NCI-H2081 (cell line): ENCODE data around the gene LCN12.

Source experiments
- DNase-seq, 2 experiments: peaks; one replicate each; lab custom pipeline; 2025; lab: John Stamatoyannopoulos, UW

Gene LCN12

DNA sequence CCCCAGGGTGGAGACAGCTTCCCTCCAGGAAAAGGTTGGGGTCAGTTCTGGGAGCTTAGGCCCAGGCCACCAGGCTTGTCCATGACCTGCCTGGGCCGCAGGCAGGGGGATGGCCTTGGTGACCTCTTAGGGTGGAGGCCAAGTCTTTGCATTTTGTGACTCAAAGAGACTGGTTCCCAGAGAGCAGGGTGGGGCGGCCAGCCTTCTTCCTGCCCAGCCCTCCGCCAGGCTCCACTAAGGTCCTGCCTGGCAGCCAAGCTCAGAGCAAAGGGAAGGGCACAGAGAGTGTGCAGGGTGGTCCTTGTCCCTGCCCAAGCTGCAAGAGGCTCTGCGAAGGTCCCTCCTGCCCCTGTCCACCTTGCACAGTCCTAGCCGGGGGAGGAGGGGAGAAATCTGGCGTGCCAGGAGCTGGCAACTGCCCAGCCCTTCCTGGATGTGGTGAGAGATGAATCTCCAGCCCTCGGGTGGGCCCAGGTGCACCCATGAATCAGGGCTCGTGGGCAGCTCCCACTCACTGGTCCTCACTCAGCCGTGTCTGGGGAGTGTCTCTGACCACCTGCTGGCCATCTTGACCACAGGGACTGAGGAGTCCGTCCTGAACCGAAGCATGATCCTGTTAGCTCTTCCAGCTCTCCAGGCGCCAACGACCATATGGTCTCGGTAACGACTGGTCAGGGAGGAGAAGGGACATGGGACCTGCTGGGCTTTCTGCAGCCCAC lies 22.9 kb downstream of the LCN12 start:
- DNase-seq, result no peak

DNA sequence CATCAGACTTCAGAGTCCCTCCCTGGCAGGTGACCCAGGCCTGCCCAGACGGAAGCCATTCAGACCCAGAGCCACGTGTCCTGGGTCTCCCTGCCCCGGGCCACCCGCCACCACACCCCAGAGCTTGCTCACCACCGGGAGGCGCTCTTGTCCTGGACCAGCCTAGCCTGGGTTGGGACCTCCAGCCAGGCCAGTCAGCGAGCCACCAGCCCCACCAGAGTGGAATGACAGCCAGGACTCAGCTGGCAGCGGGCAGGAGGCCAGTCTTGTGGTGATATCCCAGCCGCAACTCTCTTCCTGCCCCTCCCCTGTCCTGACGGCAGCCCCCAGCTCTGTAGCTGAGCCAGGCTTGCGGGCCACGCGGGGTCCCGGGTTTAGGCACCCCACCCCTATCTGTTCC lies 23.6 kb downstream of the LCN12 start:
- no peak for DNase-seq

DNA sequence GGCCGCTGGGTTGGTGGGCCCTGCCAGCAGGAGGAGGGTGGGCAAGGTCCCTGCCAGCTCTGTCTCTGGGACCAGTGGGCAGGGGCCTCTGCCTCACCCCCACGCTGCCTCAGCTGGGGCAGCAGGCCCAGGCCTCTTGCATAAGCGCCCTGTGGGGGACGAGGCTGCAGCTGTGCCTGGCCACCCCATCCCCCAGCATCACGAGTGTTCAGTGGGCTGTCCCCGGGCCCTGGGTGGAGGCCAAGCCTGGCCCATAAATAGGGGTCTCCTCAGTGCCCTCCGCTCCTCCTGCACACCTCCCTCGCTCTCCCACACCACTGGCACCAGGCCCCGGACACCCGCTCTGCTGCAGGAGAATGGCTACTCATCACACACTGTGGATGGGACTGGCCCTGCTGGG lies 25.1 kb downstream of the LCN12 start, which contains the start of gene PTGDS:
PTGDS (plus strand) TSS at position 282 of the 400 bp plus-strand sequence; CDS start at position 357, 75 bp downstream.
- no peak for DNase-seq

- DNase-seq, result no peak
Observed at GRCh38 chr9:136977649-136978072, 25.6 kb downstream of the LCN12 start.

GRCh38 chr9:136978073-136978864 lies 26.2 kb downstream of the LCN12 start:
- peak; percentile 13 to 37 for DNase-seq

DNA sequence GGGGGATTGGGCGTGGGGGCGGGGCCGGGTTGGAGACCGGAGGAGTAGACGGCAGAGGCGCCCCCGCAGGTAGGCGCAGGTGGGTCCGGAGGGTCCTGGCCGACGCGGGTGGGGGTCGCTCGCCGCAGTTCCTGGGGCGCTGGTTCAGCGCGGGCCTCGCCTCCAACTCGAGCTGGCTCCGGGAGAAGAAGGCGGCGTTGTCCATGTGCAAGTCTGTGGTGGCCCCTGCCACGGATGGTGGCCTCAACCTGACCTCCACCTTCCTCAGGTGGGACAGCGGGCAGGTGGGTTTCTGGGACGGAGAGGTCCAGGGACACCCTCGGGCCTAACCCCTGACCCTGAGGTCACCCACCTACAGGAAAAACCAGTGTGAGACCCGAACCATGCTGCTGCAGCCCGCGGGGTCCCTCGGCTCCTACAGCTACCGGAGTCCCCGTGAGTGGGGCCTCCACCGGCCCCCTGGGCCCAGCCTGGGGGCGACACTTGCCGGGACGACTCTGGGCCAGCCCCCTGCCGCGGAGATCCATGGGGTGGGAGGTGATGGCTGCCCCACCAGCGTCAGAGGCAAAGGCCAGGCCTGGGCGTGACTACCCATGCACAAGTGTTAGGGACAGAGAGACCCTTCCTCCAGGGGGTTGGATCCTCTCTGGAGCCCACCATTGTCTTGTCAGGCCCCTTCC lies 26.9 kb downstream of the LCN12 start:
- DNase-seq, result no peak

DNA sequence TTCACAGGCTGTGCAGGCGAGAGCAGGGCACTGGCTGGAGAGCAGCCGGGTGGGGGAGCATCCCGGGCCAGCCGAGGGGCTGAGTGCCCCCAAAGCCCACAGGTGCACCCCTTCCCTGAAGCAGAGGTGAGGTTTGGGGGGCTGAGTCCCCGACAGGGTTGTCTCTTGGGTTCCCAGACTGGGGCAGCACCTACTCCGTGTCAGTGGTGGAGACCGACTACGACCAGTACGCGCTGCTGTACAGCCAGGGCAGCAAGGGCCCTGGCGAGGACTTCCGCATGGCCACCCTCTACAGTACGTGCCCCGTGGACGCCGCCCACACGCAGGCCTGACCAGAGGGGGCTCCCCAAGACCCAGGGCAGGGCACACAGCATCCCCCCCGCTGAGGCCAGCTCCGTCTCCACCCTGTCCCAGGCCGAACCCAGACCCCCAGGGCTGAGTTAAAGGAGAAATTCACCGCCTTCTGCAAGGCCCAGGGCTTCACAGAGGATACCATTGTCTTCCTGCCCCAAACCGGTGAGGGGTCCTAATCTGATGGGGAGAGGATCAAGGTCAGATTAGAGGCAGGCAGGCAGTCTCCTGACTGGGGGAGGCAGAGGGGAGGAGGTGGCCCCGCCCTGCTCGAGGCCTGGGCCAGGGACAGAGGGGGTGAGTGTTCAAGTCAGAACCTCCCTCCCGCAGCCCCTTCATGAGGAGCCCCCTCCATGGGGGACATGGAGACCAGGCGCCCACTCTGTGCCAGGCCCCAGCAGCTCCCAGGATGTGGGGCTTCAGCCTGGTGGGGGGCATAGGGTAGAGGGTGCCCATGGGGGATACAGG lies 27.9 kb downstream of the LCN12 start:
- DNase-seq, result no peak

DNA sequence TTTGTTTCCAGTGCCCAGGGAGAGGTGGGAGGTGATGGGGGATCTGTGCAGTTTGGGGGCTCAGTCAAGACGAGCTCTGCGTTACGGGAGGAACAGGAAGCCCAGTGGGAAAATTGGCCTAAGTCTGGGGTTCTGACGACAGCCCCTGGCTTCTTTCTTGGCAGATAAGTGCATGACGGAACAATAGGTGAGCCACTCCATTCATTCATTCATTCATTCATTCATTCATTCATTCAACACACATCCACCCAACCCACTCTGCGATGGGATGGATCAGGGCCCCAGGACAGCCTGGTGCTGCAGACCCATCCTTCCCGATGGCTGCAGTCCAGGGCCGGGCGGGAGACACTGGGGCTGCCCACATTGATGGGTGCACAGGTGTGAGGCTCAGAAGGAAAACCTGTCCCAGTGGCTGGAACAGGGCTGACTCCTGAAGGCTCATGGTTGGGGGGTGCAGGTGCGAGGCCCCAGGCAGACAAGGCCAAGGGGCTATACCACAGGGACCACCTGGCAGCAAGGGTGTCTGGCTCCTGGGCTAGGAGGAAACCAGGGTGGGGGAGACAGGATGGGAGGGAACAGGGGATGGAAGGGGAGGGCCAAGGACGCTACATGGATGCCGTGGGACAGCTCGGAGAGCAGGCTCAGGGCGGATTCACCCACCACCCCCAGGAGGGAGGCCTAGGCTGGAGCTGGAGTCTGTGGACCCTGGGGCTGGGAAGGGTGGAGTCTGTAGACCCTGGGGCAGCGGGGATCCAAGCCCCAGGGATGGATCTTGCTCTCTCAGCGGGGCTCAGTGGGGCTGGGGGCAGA lies 28.8 kb downstream of the LCN12 start:
- DNase-seq, result no peak

DNA sequence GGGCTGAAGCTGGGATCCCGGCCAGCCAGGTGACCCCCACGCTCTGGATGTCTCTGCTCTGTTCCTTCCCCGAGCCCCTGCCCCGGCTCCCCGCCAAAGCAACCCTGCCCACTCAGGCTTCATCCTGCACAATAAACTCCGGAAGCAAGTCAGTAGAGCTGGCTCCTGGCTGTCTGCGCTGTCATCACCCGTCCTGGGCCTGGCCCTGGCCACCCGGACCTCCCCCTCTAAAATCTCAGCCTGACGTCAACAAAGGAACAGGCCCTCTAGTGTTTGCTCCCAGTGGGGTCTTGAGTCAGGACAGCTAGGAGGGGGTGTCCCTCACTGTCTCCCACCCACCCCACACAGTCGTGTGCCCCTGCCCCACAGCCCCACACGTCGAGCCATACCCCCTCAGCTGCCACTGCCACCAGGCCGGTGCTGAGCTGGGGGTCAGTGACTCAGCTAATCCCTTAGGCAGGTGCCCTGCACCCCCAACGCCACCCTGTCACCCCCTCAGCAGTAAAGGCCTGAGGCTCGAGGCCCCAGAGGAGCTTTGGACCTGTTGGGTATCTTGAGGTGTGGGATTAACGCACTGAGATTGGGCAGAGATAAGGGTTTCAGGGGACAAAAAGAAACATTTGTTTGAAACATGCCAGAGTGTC lies 29.6 kb downstream of the LCN12 start:
- DNase-seq, result no peak

- DNase-seq, result no peak
Observed at GRCh38 chr9:136982232-136983051, 30.4 kb downstream of the LCN12 start, which contains the start of gene LCNL1. Gene LCNL1 (plus strand): TSS chr9:136982993. CDS start chr9:136983587, 594 bp downstream.

GRCh38 chr9:136983167-136983566 lies 31.1 kb downstream of the LCN12 start:
- DNase-seq, result no peak

- DNase-seq, result no peak
Observed at GRCh38 chr9:136983656-136984314, 31.7 kb downstream of the LCN12 start.

GRCh38 chr9:136984464-136985026 lies 32.5 kb downstream of the LCN12 start:
- DNase-seq, result no peak

DNA sequence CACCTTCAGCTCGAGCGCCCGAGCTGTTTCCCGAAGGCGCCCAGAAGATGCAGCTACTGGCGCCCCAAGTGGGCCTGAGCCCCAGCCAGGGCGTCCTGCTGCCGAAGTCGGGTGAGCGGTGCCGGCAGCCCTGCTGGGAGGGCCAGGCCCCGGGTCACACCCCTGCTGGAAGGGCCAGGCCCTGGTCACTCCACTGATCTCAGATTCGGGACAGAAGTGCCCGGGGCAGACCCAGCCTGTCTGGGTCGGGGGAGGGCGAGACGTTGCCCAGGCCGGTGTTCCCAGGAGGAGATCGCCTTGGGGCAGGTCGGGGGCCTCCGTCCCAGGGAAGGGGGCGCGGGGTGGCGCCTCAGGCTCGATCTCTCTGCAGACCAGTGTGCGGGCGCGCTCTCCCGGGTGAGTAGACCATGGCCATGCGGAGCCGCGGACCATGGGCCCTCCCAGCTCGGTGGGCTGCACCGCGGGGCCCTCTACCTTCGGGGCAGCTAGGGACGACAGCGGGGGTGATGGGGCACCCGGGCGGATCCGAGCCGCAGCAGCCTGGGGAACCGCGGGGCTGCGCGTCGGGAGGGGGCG lies 33.0 kb downstream of the LCN12 start:
- no peak for DNase-seq

GRCh38 chr9:136985853-136986252 lies 33.8 kb downstream of the LCN12 start:
- DNase-seq, result no peak

DNA sequence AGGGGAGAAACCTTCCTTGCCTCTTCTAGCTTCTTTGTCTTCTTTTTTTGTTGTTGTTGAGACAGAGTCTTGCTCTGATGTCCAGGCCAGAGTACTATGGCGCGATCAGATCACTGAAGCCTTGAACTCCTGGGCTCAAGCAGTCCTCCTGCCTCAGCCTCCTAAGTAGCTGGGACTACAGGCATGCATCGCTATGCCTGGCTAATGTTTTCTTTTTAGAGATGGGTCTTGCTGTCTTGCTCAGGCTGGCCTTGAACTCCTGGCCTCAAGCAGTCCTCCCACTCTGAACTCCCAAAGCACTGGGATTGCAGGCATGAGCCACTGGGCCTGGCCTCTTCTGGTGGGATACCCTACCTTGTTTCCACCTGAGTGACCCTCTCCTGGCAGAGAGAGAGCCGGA lies 36.8 kb downstream of the LCN12 start:
- no peak for DNase-seq

DNA sequence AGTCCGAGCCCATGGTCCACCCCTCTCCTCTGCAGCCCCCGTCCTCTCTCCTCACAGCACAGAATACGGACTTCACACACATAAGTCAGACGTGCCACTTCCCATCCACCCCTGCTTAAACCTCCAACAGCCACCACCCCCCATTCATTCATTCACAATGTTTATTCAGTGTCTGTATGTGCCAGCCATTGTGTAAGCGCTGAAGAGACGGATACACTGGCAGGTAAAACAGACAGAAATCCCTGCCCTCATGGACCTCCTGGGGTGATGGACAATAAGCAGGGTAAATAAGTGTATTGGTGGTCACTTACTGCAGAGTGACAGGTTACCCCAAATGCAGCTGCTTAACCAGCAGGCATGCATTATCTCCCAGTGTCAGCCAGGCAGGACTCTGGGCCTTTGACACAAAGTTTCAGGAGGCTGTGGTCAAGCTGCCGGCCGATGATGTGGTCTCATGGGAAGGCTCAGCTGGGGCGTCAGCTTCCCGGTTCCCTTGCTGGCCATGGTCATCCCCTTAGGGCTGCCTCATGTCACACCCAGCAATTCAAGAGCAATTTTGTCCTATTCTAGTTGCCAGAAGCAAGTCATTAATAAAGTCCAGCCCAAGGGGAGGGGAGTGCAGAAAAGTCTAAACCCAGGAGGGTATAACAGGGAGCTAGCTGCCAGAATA lies 38.3 kb downstream of the LCN12 start:
- peak; percentile 61 to 76 for DNase-seq
